Coronary artery (tissue), 2 donors: Measurements from ENCODE around the gene SLC45A2.

Experiments used
- DNase-seq: peaks from one replicate; pipeline ENCODE4 v3.0.0-alpha.2; 2017; ENCODE audit warnings: low spot score
- H3K27ac ChIP-seq, 2 donors: fragments of 200-600 bp; sonication (generic); one replicate each; pipeline ENCODE4 v1.5.1; 2016 to 2019
- H3K4me3 ChIP-seq: fragments of 200-600 bp; sonication (generic); 2 replicates; pipeline ENCODE4 v1.5.1; 2016; ENCODE audit warnings: mild to moderate bottlenecking, moderate library complexity
- CTCF ChIP-seq: fragments of 200-600 bp; sonication (generic); IDR thresholded peaks from one replicate; pipeline ENCODE4 v1.5.1; 2019; ENCODE audit warnings: antibody characterized with exemption

The SLC45A2 gene

GRCh38 chr5:33984178-33984577 is 315 bp downstream of the SLC45A2 start:
- Histone ChIP-seq H3K4me3 (no peak overlapping the region), H3K27ac (no peak overlapping the region)
- DNase-seq: no peak
- TF ChIP-seq CTCF: no peak

- H3K4me3 ChIP-seq: no peak overlapping the region
- DNase-seq: no peak
- no peak for TF ChIP-seq CTCF
- H3K27ac ChIP-seq: no peak overlapping the region
Observed at GRCh38 chr5:33981408-33982162, 2.9 kb downstream of the SLC45A2 start.

- Histone ChIP-seq H3K27ac (no peak overlapping the region), H3K4me3 (no peak overlapping the region)
- TF ChIP-seq CTCF: no peak
- no peak for DNase-seq
Observed at GRCh38 chr5:33980030-33980429, 4.5 kb downstream of the SLC45A2 start.

GRCh38 chr5:33978306-33978705 is 6.2 kb downstream of the SLC45A2 start:
- H3K27ac ChIP-seq: no peak overlapping the region
- no peak for DNase-seq
- no peak overlapping the region for H3K4me3 ChIP-seq
- no peak for TF ChIP-seq CTCF

- H3K4me3 ChIP-seq: no peak overlapping the region
- DNase-seq: no peak
- no peak for TF ChIP-seq CTCF
- H3K27ac ChIP-seq: no peak overlapping the region
Observed at GRCh38 chr5:33976307-33976706, 8.2 kb downstream of the SLC45A2 start.

- Histone ChIP-seq H3K4me3 (no peak overlapping the region), H3K27ac (no peak overlapping the region)
- no peak for TF ChIP-seq CTCF
- no peak for DNase-seq
Observed at GRCh38 chr5:33975852-33976251, 8.6 kb downstream of the SLC45A2 start.

- Histone ChIP-seq H3K27ac (no peak overlapping the region), H3K4me3 (no peak overlapping the region)
- DNase-seq: no peak
- no peak for TF ChIP-seq CTCF
Observed at GRCh38 chr5:33973271-33973670, 11.2 kb downstream of the SLC45A2 start.
